H1 (cell line): Measurements from ENCODE around the gene SLC30A3. TPM values are rescaled to one million over a fixed set of nuclear protein-coding genes. Genes with fewer than 3 reads are reported as not detected.

Experiments
- CTCF ChIA-PET: fragments of 300-600 bp; sonication (Branson Sonifier 250); formaldehyde crosslinking; loops from one replicate; lab custom pipeline; 2021; ENCODE audit not compliant: partially characterized antibody; lab: Charles Lee
- POLR2A ChIA-PET: fragments of 300-600 bp; sonication (Branson Sonifier 250); formaldehyde crosslinking; loops from one replicate; lab custom pipeline; 2021; ENCODE audit warnings: inconsistent platforms; ENCODE audit not compliant: partially characterized antibody; lab: Charles Lee
- DNase-seq, 2 experiments: peaks; one replicate each; pipeline versions ENCODE4 v3.0.0 to v3.0.0-alpha.2; 2010 to 2022; ENCODE audit warnings: low spot score in 2 of 2, low read depth in 1 of 2, mixed read lengths in 1 of 2
- FAIRE-seq: peaks from 2 replicates; lab custom pipeline; 2011; peaks lifted over from hg19 to GRCh38; lab: Jason Lieb, UNC
- H2AFZ ChIP-seq: 2 replicates; pipeline ENCODE4 v1.8.1; 2012; ENCODE audit warnings: low read length, inconsistent platforms
- H2AK5ac ChIP-seq: 2 replicates; pipeline ENCODE4 v1.6.1; 2013; ENCODE audit warnings: low read depth, low read length
- H2BK120ac ChIP-seq: replicated peaks from 2 replicates; pipeline ENCODE3; 2013; ENCODE audit warnings: low read depth, low read length, inconsistent platforms
- H2BK12ac ChIP-seq: 2 replicates; pipeline ENCODE4 v1.6.1; 2013; ENCODE audit warnings: low read depth, low read length
- H2BK15ac ChIP-seq: 2 replicates; pipeline ENCODE4 v1.6.1; 2013; ENCODE audit warnings: low read length
- H2BK20ac ChIP-seq: 2 replicates; pipeline ENCODE4 v1.6.1; 2013; ENCODE audit warnings: low read length
- H2BK5ac ChIP-seq: 2 replicates; pipeline ENCODE4 v1.6.1; 2013; ENCODE audit warnings: low read depth, low read length
- H3K14ac ChIP-seq: 2 replicates; pipeline ENCODE4 v1.6.1; 2013; ENCODE audit warnings: inconsistent platforms; ENCODE audit not compliant: insufficient read length
- H3K18ac ChIP-seq: 2 replicates; pipeline ENCODE4 v1.6.1; 2013; ENCODE audit warnings: low read length; ENCODE audit errors: extremely low read depth
- H3K23ac ChIP-seq: 2 replicates; pipeline ENCODE4 v1.6.1; 2013; ENCODE audit warnings: inconsistent platforms; ENCODE audit not compliant: insufficient read length
- H3K23me2 ChIP-seq: 2 replicates; pipeline ENCODE4 v1.6.1; 2013; ENCODE audit warnings: low read depth, low read length
- H3K27ac ChIP-seq: 2 replicates; pipeline ENCODE4 v1.6.1; 2011; ENCODE audit warnings: low read depth, low read length, inconsistent platforms
- H3K27me3 ChIP-seq, 4 experiments: replicated peaks in 1 of 4; 1 replicate in 1 of 4; 2 replicates in 3 of 4; pipeline versions ENCODE4 v1.6.1 to v1.8.1; 2011 to 2013; ENCODE audit warnings: low read length in 3 of 4, mild to moderate bottlenecking in 3 of 4, inconsistent platforms in 2 of 4, mixed read lengths in 2 of 4, moderate library complexity in 1 of 4; ENCODE audit not compliant: control insufficient read depth in 3 of 4, insufficient read depth in 3 of 4; ENCODE audit errors: extremely low read depth in 1 of 4
- H3K36me3 ChIP-seq, 4 experiments: 2 replicates each; pipeline versions ENCODE4 v1.6.1 to v1.8.1; 2011 to 2013; ENCODE audit warnings: mild to moderate bottlenecking in 4 of 4, low read length in 3 of 4, moderate library complexity in 2 of 4, control low read depth in 1 of 4, inconsistent platforms in 1 of 4; ENCODE audit not compliant: insufficient read depth in 4 of 4, control insufficient read depth in 2 of 4
- H3K4ac ChIP-seq: replicated peaks from 2 replicates; pipeline ENCODE3; 2013; ENCODE audit warnings: low read length, low read depth, mixed read lengths, inconsistent platforms; ENCODE audit not compliant: insufficient read length
- H3K4me1 ChIP-seq, 4 experiments: replicated peaks in 1 of 4; 1 replicate in 1 of 4; 2 replicates in 3 of 4; pipeline versions ENCODE4 v1.6.1 to v1.8.1; 2011 to 2013; ENCODE audit warnings: low read length in 3 of 4, inconsistent platforms in 2 of 4, mixed read lengths in 1 of 4; ENCODE audit not compliant: insufficient read depth in 4 of 4, control insufficient read depth in 3 of 4
- H3K4me2 ChIP-seq, 2 experiments: 2 replicates each; pipeline versions ENCODE4 v1.6.1 to v1.8.1; 2011 to 2013; ENCODE audit warnings: low read depth in 2 of 2, low read length in 2 of 2, control low read depth in 1 of 2, inconsistent platforms in 1 of 2, mild to moderate bottlenecking in 1 of 2; ENCODE audit not compliant: insufficient read depth in 1 of 2
- H3K4me3 ChIP-seq, 4 experiments: fragments of 200-600, 300-600 bp in 1 of 4; sonication (generic), shearing (Covaris generic), sonication (Bioruptor Twin) in 1 of 4; 2 replicates each; pipeline versions ENCODE4 v1.5.1 to v1.8.1; 2011 to 2016; ENCODE audit warnings: low read length in 4 of 4, low read depth in 3 of 4, control low read depth in 2 of 4, inconsistent platforms in 2 of 4, mild to moderate bottlenecking in 2 of 4, mixed read lengths in 1 of 4, moderate library complexity in 1 of 4; ENCODE audit not compliant: insufficient read depth in 2 of 4; ENCODE audit errors: extremely low read depth in 1 of 4
- H3K56ac ChIP-seq: replicated peaks from 2 replicates; pipeline ENCODE3; 2013; ENCODE audit warnings: low read depth, mild to moderate bottlenecking, mixed read lengths, low read length, inconsistent platforms; ENCODE audit not compliant: insufficient read length
- H3K79me1 ChIP-seq: 2 replicates; pipeline ENCODE4 v1.6.1; 2013; ENCODE audit warnings: low read depth, low read length, control low read depth
- H3K79me2 ChIP-seq, 2 experiments: 2 replicates each; pipeline versions ENCODE4 v1.6.1 to v1.8.1; 2012 to 2013; ENCODE audit warnings: low read length in 2 of 2, mild to moderate bottlenecking in 2 of 2, inconsistent platforms in 1 of 2; ENCODE audit not compliant: insufficient read depth in 2 of 2, control insufficient read depth in 1 of 2
- H3K9ac ChIP-seq, 4 experiments: replicated peaks in 1 of 4; 1 replicate in 1 of 4; 2 replicates in 3 of 4; pipeline versions ENCODE4 v1.6.1 to v1.8.1; 2011 to 2013; ENCODE audit warnings: low read depth in 3 of 4, low read length in 3 of 4, control low read depth in 2 of 4, mild to moderate bottlenecking in 2 of 4, moderate library complexity in 2 of 4, inconsistent platforms in 1 of 4; ENCODE audit errors: extremely low read depth in 1 of 4
- H3K9me3 ChIP-seq, 2 experiments: 2 replicates each; pipeline versions ENCODE4 v1.6.1 to v1.8.1; 2012 to 2013; ENCODE audit warnings: mild to moderate bottlenecking in 2 of 2, moderate library complexity in 2 of 2, control low read depth in 1 of 2, inconsistent platforms in 1 of 2, low read depth in 1 of 2, low read length in 1 of 2, mixed read lengths in 1 of 2; ENCODE audit not compliant: insufficient read depth in 2 of 2
- H4K20me1 ChIP-seq, 2 experiments: replicated peaks in 1 of 2; 2 replicates each; pipeline versions ENCODE3 to v1.8.1; 2011 to 2013; ENCODE audit warnings: inconsistent platforms in 2 of 2, low read length in 2 of 2, mild to moderate bottlenecking in 1 of 2; ENCODE audit not compliant: insufficient read depth in 2 of 2, control insufficient read depth in 1 of 2
- H4K5ac ChIP-seq: 2 replicates; pipeline ENCODE4 v1.6.1; 2013; ENCODE audit warnings: low read length, low read depth, mixed read lengths, inconsistent platforms; ENCODE audit not compliant: insufficient read length
- H4K8ac ChIP-seq: 2 replicates; pipeline ENCODE4 v1.8.0; 2013; ENCODE audit warnings: mild to moderate bottlenecking, moderate library complexity, low read length, inconsistent platforms; ENCODE audit not compliant: insufficient read depth; ENCODE audit errors: extremely low read depth
- H4K91ac ChIP-seq: replicated peaks from 2 replicates; pipeline ENCODE3; 2013; ENCODE audit warnings: low read length, mixed read lengths, inconsistent platforms; ENCODE audit not compliant: insufficient read length
- BACH1 ChIP-seq: IDR thresholded peaks from 2 replicates; pipeline ENCODE4 v1.6.1; 2012; ENCODE audit warnings: low read length, improper control_type of control experiment
- BCL11A ChIP-seq, 2 experiments: IDR thresholded peaks; one replicate each; pipeline ENCODE4 v1.6.1; 2011; ENCODE audit warnings: low read depth in 2 of 2, low read length in 2 of 2, mild to moderate bottlenecking in 2 of 2
- CHD1 ChIP-seq: IDR thresholded peaks from 2 replicates; pipeline ENCODE4 v1.6.1; 2012; ENCODE audit warnings: low read depth, low read length, improper control_type of control experiment
- EZH2 ChIP-seq: fragments of 200-600 bp; sonication (generic); IDR thresholded peaks from 2 replicates; pipeline ENCODE4 v1.7.1; 2012; ENCODE audit warnings: low read depth, mild to moderate bottlenecking, moderate library complexity, low read length, inconsistent platforms; ENCODE audit not compliant: severe bottlenecking
- HDAC2 ChIP-seq, 2 experiments: fragments of 300-600 bp in 1 of 2; sonication (generic) in 1 of 2; IDR thresholded peaks; 2 replicates each; pipeline ENCODE4 v1.6.1; 2011 to 2012; ENCODE audit warnings: low read depth in 2 of 2, low read length in 2 of 2, mild to moderate bottlenecking in 2 of 2, moderate library complexity in 2 of 2, borderline replicate concordance in 1 of 2, inconsistent platforms in 1 of 2
- SIRT6 ChIP-seq: IDR thresholded peaks from one replicate; pipeline ENCODE4 v1.7.1; 2012; ENCODE audit warnings: low read length, inconsistent platforms
- SUZ12 ChIP-seq: fragments of 200-600 bp; sonication (generic); IDR thresholded peaks from 2 replicates; pipeline ENCODE4 v1.6.1; 2012; ENCODE audit warnings: mild to moderate bottlenecking, inconsistent platforms, low read length, moderate library complexity, mixed read lengths
- TEAD4 ChIP-seq: IDR thresholded peaks from 2 replicates; pipeline ENCODE4 v1.6.1; 2012; ENCODE audit warnings: low read depth, low read length, inconsistent platforms, mixed read lengths
- USF2 ChIP-seq: IDR thresholded peaks from 2 replicates; pipeline ENCODE4 v1.6.1; 2011; ENCODE audit warnings: low read length, improper control_type of control experiment
- ZNF274 ChIP-seq: IDR thresholded peaks from 2 replicates; pipeline ENCODE4 v1.7.0; 2012; ENCODE audit warnings: low read length, borderline replicate concordance; ENCODE audit errors: extremely low read depth
- WGBS, 2 experiments: shearing (Covaris generic) in 1 of 2; methylation state at CpG; one replicate each; pipeline versions ENCODE4 v1.1.6 to v1.1.7; 2013 to 2015; ENCODE audit warnings: low lambda C conversion rate in 2 of 2, mixed read lengths in 2 of 2, inconsistent platforms in 1 of 2, low coverage in 1 of 2, missing lambda C conversion rate in 1 of 2; ENCODE audit not compliant: insufficient replicate concordance in 2 of 2, insufficient coverage in 1 of 2, insufficient read length in 1 of 2; ENCODE audit errors: extremely low coverage in 1 of 2, missing lambda C conversion rate in 1 of 2; 5-methylcytosine and 5-hydroxymethylcytosine counted together
- polyA plus RNA-seq, 7 experiments: library from polyadenylated mRNA; depleted of rRNA in 3 of 7; stranded (reverse) in 5 of 7; unstranded in 2 of 7; fragments of >200 nt in 5 of 7; fragments of 200-250 nt in 2 of 7; gene quantifications; 1 replicate in 5 of 7; 2 replicates in 1 of 7; 4 replicates in 1 of 7; pipeline versions ENCODE4 v1.2.1 to v1.2.3, GENCODE V29; 2011 to 2013; ENCODE audit warnings: missing spikeins in 2 of 7, mixed read lengths in 2 of 7
- total RNA-seq: library from RNA; stranded (reverse); fragmentation: NEBNext Ultra II Directional; extraction: Animal tissue kit (Norgen Biotek cat#: 25700); gene quantifications from 2 replicates; pipeline ENCODE4 v1.2.1, GENCODE V29; 2021

SLC30A3 gene
- total and polyA plus RNA-seq, 2 of the 8 experiments (the other 6 are each of a cell fraction or from before 2014, with no cell fraction given) = 15.2 to 30.7 TPM

GRCh38 chr2:27203741-27204140 lies 59.1 kb downstream of the SLC30A3 start:
- POLR2A ChIA-PET = interaction anchor here (1.2 to 2.1 kb wide), 8 partner anchors 9 to 89 kb away, joined by 3 to 8 read pairs (median 6); partner anchors contain the start of gene CAD
- 90% methylated on average over 9 of the region's 9 CpGs; no CpG with 5 or more reads in 1 of the 2 experiments for WGBS, 2 experiments

More at GRCh38 chr2:27203741-27204140, 59.1 kb downstream of the SLC30A3 start:
- no peaks in the 10 kb centered on the region for H3K79me1 ChIP-seq
- H3K23me2 ChIP-seq = no peaks in the 10 kb centered on the region
- H2BK5ac ChIP-seq = no peak overlapping the region
- DNase-seq (no peak), FAIRE-seq (no peak)
- no peaks in the 10 kb centered on the region for H3K79me2 ChIP-seq
- H2BK15ac ChIP-seq = no peak overlapping the region
- no peak overlapping the region for H3K4me2 ChIP-seq
- H3K27ac ChIP-seq = no peak overlapping the region
- no peak overlapping the region for H4K8ac ChIP-seq
- H2BK20ac ChIP-seq = no peak overlapping the region
- H3K36me3 ChIP-seq = peaks cover 60 to 84% (median 80%) of the 10 kb centered on the region in 4 experiments
- peaks cover 0 to 19% of the 10 kb centered on the region in 2 experiments for H4K20me1 ChIP-seq
- TF ChIP-seq EZH2 (no peak), SIRT6 (no peak), CHD1 (no peak), ZNF274 (no peak), BACH1 (no peak), TEAD4 (no peak), HDAC2 (IDR thresholded peaks at IDR 0.05; ENCODE audit: borderline replicate concordance in 1 of 2, low read depth in 2 of 2, low read length in 2 of 2) (no peak), USF2 (no peak), BCL11A (IDR thresholded peaks at IDR 0.05; ENCODE audit: low read depth in 2 of 2, low read length in 2 of 2) (no peak), SUZ12 (no peak)
- TF ChIP-seq, all 59 proteins: peak for 0
- H3K4me3 ChIP-seq = no peak overlapping the region
- H2BK12ac ChIP-seq = no peak overlapping the region
- CTCF ChIA-PET = interaction anchor here (0.8 to 4.0 kb wide), 7 partner anchors 12 to 115 kb away, joined by 3 to 15 read pairs (median 6); partner anchors contain the start of gene PREB
- no peak overlapping the region for H3K9ac ChIP-seq
- H3K27me3 ChIP-seq = no peaks in the 10 kb centered on the region
- no peak overlapping the region for H2AFZ ChIP-seq
- H3K56ac ChIP-seq = no peak overlapping the region
- H3K4ac ChIP-seq = no peak overlapping the region
- no peak overlapping the region for H2AK5ac ChIP-seq
- H4K5ac ChIP-seq = no peak overlapping the region
- no peak overlapping the region for H4K91ac ChIP-seq
- no peaks in the 10 kb centered on the region for H3K9me3 ChIP-seq
- H3K18ac ChIP-seq = no peak overlapping the region
- H3K14ac ChIP-seq = no peak overlapping the region
- H2BK120ac ChIP-seq = no peak overlapping the region
- no peak overlapping the region for H3K23ac ChIP-seq
- no peaks in the 10 kb centered on the region for H3K4me1 ChIP-seq
